ENCODE results near the gene OR52R1.

OR52R1 gene

GRCh38 chr11:4798427-4799183 lies 5.6 kb downstream of the OR52R1 start:
- no peak overlapping the region for H3K27ac ChIP-seq (ENCODE audit: low read length)
- H3K27me3 ChIP-seq (ENCODE audit: insufficient read depth, low read length): no peaks in the 10 kb centered on the region
- no peaks in the 10 kb centered on the region for H3K4me1 ChIP-seq (ENCODE audit: insufficient read depth, low read length)
- no peak overlapping the region for H3K4me3 ChIP-seq (ENCODE audit: low read length)
- no peaks in the 10 kb centered on the region for H3K9me3 ChIP-seq (ENCODE audit: insufficient read depth, low read depth, low read length)
- H3K36me3 ChIP-seq (ENCODE audit: insufficient read depth, low read depth, low read length): no peaks in the 10 kb centered on the region
- H3K9ac ChIP-seq (ENCODE audit: low read depth, low read length): no peak overlapping the region

GRCh38 chr11:4797206-4797605 lies 7.0 kb downstream of the OR52R1 start:
- Histone ChIP-seq H3K9me3 (ENCODE audit: insufficient read depth, low read depth, low read length) (no peaks in the 10 kb centered on the region), H3K9ac (ENCODE audit: low read depth, low read length) (no peak overlapping the region), H3K27me3 (ENCODE audit: insufficient read depth, low read length) (no peaks in the 10 kb centered on the region), H3K4me1 (ENCODE audit: insufficient read depth, low read length) (no peaks in the 10 kb centered on the region), H3K27ac (ENCODE audit: low read length) (no peak overlapping the region), H3K36me3 (ENCODE audit: insufficient read depth, low read depth, low read length) (no peaks in the 10 kb centered on the region), H3K4me3 (ENCODE audit: low read length) (no peak overlapping the region)

GRCh38 chr11:4782454-4782853 lies 21.7 kb downstream of the OR52R1 start:
- H3K36me3 ChIP-seq (ENCODE audit: insufficient read depth, low read depth, low read length): no peaks in the 10 kb centered on the region
- H3K27ac ChIP-seq (ENCODE audit: low read length): no peak overlapping the region
- H3K9me3 ChIP-seq (ENCODE audit: insufficient read depth, low read depth, low read length): peaks cover 3% of the 10 kb centered on the region; the same call in 1 of the 2 replicates
- H3K9ac ChIP-seq (ENCODE audit: low read depth, low read length): no peak overlapping the region
- no peaks in the 10 kb centered on the region for H3K4me1 ChIP-seq (ENCODE audit: insufficient read depth, low read length)
- no peaks in the 10 kb centered on the region for H3K27me3 ChIP-seq (ENCODE audit: insufficient read depth, low read length)
- no peak overlapping the region for H3K4me3 ChIP-seq (ENCODE audit: low read length)

GRCh38 chr11:4769838-4770237 lies 34.3 kb downstream of the OR52R1 start, which contains the start of gene OR51F1:
OR51F1 (minus strand) TSS chr11:4769938; CDS start chr11:4769938, 0 bp downstream.
- Histone ChIP-seq H3K9me3 (ENCODE audit: insufficient read depth, low read depth, low read length) (no peaks in the 10 kb centered on the region), H3K9ac (ENCODE audit: low read depth, low read length) (no peak within 1 kb of the TSS), H3K27ac (ENCODE audit: low read length) (no peak within 1 kb of the TSS), H3K4me1 (ENCODE audit: insufficient read depth, low read length) (no peaks in the 10 kb centered on the region), H3K36me3 (ENCODE audit: insufficient read depth, low read depth, low read length) (no peaks in the 10 kb centered on the region), H3K4me3 (ENCODE audit: low read length) (no peak within 1 kb of the TSS), H3K27me3 (ENCODE audit: insufficient read depth, low read length) (no peaks in the 10 kb centered on the region)

- H3K9ac ChIP-seq (ENCODE audit: low read depth, low read length): no peak overlapping the region
- no peak overlapping the region for H3K27ac ChIP-seq (ENCODE audit: low read length)
- H3K27me3 ChIP-seq (ENCODE audit: insufficient read depth, low read length): no peaks in the 10 kb centered on the region
- no peak overlapping the region for H3K4me3 ChIP-seq (ENCODE audit: low read length)
- H3K36me3 ChIP-seq (ENCODE audit: insufficient read depth, low read depth, low read length): no peaks in the 10 kb centered on the region
- no peaks in the 10 kb centered on the region for H3K9me3 ChIP-seq (ENCODE audit: insufficient read depth, low read depth, low read length)
- H3K4me1 ChIP-seq (ENCODE audit: insufficient read depth, low read length): no peaks in the 10 kb centered on the region
Measured at GRCh38 chr11:4768094-4768493, 36.1 kb downstream of the OR52R1 start.

GRCh38 chr11:4766420-4767043 lies 37.6 kb downstream of the OR52R1 start:
- H3K4me3 ChIP-seq (ENCODE audit: low read length): no peak overlapping the region
- no peak overlapping the region for H3K9ac ChIP-seq (ENCODE audit: low read depth, low read length)
- H3K36me3 ChIP-seq (ENCODE audit: insufficient read depth, low read depth, low read length): no peaks in the 10 kb centered on the region
- no peak overlapping the region for H3K27ac ChIP-seq (ENCODE audit: low read length)
- no peaks in the 10 kb centered on the region for H3K27me3 ChIP-seq (ENCODE audit: insufficient read depth, low read length)
- no peaks in the 10 kb centered on the region for H3K9me3 ChIP-seq (ENCODE audit: insufficient read depth, low read depth, low read length)
- no peaks in the 10 kb centered on the region for H3K4me1 ChIP-seq (ENCODE audit: insufficient read depth, low read length)

GRCh38 chr11:4763096-4763495 lies 41.1 kb downstream of the OR52R1 start:
- Histone ChIP-seq H3K27me3 (ENCODE audit: insufficient read depth, low read length) (no peaks in the 10 kb centered on the region), H3K27ac (ENCODE audit: low read length) (no peak overlapping the region), H3K36me3 (ENCODE audit: insufficient read depth, low read depth, low read length) (no peaks in the 10 kb centered on the region), H3K4me3 (ENCODE audit: low read length) (no peak overlapping the region), H3K9ac (ENCODE audit: low read depth, low read length) (no peak overlapping the region), H3K9me3 (ENCODE audit: insufficient read depth, low read depth, low read length) (no peaks in the 10 kb centered on the region), H3K4me1 (ENCODE audit: insufficient read depth, low read length) (no peaks in the 10 kb centered on the region)

Measured in iPS-20b (cell line).